Fibroblast of lung (primary cell): ENCODE measurements around the gene WRAP73. TPM values are rescaled to one million over a fixed set of nuclear protein-coding genes. Genes with fewer than 3 reads are reported as not detected.

Experiments used
- DNase-seq, 2 donors: peaks; one replicate each; pipeline versions ENCODE4 v3.0.0 to v3.0.0-alpha.2; 2010; ENCODE audit warnings: low read depth in 2 of 2
- H2AFZ ChIP-seq: 2 replicates; pipeline ENCODE4 v1.5.1; 2012; ENCODE audit warnings: low read length, control low read depth, inconsistent platforms
- H3K27ac ChIP-seq: 2 replicates; pipeline ENCODE4 v1.5.1; 2011; ENCODE audit warnings: low read length, control low read depth; ENCODE audit not compliant: insufficient read depth
- H3K27me3 ChIP-seq: 2 replicates; pipeline ENCODE4 v1.5.1; 2011; ENCODE audit warnings: mild to moderate bottlenecking, low read length; ENCODE audit not compliant: control insufficient read depth, insufficient read depth
- H3K36me3 ChIP-seq: 2 replicates; pipeline ENCODE4 v1.5.1; 2011; ENCODE audit warnings: low read length; ENCODE audit not compliant: control insufficient read depth, insufficient read depth
- H3K4me1 ChIP-seq: 2 replicates; pipeline ENCODE4 v1.5.1; 2011; ENCODE audit warnings: low read length; ENCODE audit not compliant: control insufficient read depth, insufficient read depth; ENCODE audit errors: extremely low read depth
- H3K4me2 ChIP-seq: 2 replicates; pipeline ENCODE4 v1.5.1; 2011; ENCODE audit warnings: low read length, control low read depth; ENCODE audit not compliant: insufficient read depth; ENCODE audit errors: extremely low read depth
- H3K4me3 ChIP-seq, 4 experiments: fragments of 200-600 bp in 1 of 4; sonication (generic) in 1 of 4; replicated peaks in 1 of 4; 2 replicates each; pipeline ENCODE4 v1.5.1; 2011 to 2016; ENCODE audit warnings: low read length in 4 of 4, low read depth in 3 of 4, mild to moderate bottlenecking in 3 of 4, control low read depth in 2 of 4, inconsistent platforms in 1 of 4, mixed read lengths in 1 of 4; ENCODE audit not compliant: insufficient read depth in 1 of 4; ENCODE audit errors: control extremely low read depth in 1 of 4
- H3K79me2 ChIP-seq: 2 replicates; pipeline ENCODE4 v1.5.1; 2012; ENCODE audit warnings: mild to moderate bottlenecking, low read length, inconsistent platforms; ENCODE audit not compliant: control insufficient read depth, insufficient read depth
- H3K9ac ChIP-seq: 2 replicates; pipeline ENCODE4 v1.5.1; 2011; ENCODE audit warnings: mild to moderate bottlenecking, low read length, control low read depth; ENCODE audit not compliant: insufficient read depth
- H3K9me3 ChIP-seq: 2 replicates; pipeline ENCODE4 v1.5.1; 2012; ENCODE audit warnings: low read depth, low read length; ENCODE audit not compliant: control insufficient read depth, insufficient read depth
- H4K20me1 ChIP-seq: 2 replicates; pipeline ENCODE4 v1.5.1; 2011; ENCODE audit warnings: low read length; ENCODE audit not compliant: control insufficient read depth, insufficient read depth; ENCODE audit errors: extremely low read depth
- EZH2 ChIP-seq: IDR thresholded peaks from 2 replicates; pipeline ENCODE4 v1.5.1; 2012; ENCODE audit warnings: low read length, control low read depth, mild to moderate bottlenecking; ENCODE audit errors: missing control alignments
- polyA plus RNA-seq, 2 donors: library from polyadenylated mRNA; depleted of rRNA in 1 of 2; stranded (reverse) in 1 of 2; unstranded in 1 of 2; fragments of >200 nt; gene quantifications; 2 replicates each; pipeline ENCODE4 v1.2.1, GENCODE V29; 2011 to 2012; ENCODE audit warnings: missing spikeins in 1 of 2
- total RNA-seq: library from RNA; depleted of rRNA; stranded (reverse); fragments of >200 nt; gene quantifications from 2 replicates; pipeline ENCODE4 v1.2.1, GENCODE V29; 2014
- TF ChIP-seq, protein P1 (sequence below), 2 donors: IDR thresholded peaks in 1 of 2; conservative IDR thresholded peaks in 1 of 2; 1 replicate in 1 of 2; 2 replicates in 1 of 2; pipeline ENCODE4 v1.5.1; 2011 to 2012; ENCODE audit warnings: low read length in 2 of 2, control low read depth in 1 of 2, inconsistent platforms in 1 of 2, low read depth in 1 of 2, mild to moderate bottlenecking in 1 of 2

The WRAP73 gene
- total and polyA plus RNA-seq, 2 donors (not counting 1 experiment from before 2014, with no cell fraction given): 12.0 to 15.0 TPM

DNA sequence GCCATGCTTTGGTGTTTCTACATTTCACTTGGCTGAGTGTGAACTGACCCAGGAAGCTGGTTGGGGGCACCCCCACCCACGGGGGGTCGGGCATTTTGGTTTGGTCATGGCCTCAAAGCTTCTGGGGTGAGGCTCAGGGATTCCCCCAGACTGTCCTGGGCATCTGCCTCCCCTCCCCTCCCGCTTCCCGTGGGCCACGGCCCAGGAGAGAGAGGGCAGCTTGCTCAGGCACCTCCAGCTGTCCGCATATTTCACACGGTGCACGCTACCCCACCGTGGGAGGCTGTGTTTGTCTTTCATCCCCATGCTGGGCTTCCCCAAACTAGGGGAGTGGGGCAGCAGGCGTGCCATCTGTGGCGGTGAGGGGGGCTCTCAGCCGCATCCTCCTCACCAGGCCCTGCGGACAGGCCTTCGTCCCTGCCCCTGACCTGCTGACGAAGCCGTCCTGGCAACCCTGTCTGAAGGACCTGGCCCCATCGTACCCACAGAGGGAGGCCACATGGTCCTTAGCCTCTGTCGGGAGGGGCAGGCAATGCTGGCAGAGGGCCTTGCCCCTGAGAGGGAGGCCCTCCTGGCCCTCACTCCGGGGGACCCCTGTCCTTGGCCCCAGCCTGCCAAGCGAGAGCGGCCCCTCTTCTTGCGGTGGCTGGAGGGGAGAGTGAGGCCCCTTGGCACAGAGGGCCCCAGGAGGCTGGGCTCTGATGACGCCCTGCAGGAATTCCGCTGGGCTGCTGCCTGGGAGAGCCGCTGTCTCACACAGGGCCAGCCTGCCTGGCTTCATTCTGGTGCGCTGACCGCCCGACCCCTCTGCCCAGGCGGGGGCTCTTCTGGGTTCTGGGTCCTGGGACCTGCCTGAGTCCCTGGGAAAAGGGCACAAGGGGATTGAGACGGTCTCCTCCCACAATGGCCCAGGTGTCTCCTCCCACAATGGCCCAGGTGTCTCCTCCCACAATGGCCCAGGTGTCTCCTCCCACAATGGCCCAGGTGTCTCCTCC lies 24.5 kb upstream of the WRAP73 start:
- TF ChIP-seq EZH2: no peak
- TF ChIP-seq, protein P1, sequence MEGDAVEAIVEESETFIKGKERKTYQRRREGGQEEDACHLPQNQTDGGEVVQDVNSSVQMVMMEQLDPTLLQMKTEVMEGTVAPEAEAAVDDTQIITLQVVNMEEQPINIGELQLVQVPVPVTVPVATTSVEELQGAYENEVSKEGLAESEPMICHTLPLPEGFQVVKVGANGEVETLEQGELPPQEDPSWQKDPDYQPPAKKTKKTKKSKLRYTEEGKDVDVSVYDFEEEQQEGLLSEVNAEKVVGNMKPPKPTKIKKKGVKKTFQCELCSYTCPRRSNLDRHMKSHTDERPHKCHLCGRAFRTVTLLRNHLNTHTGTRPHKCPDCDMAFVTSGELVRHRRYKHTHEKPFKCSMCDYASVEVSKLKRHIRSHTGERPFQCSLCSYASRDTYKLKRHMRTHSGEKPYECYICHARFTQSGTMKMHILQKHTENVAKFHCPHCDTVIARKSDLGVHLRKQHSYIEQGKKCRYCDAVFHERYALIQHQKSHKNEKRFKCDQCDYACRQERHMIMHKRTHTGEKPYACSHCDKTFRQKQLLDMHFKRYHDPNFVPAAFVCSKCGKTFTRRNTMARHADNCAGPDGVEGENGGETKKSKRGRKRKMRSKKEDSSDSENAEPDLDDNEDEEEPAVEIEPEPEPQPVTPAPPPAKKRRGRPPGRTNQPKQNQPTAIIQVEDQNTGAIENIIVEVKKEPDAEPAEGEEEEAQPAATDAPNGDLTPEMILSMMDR (conservative IDR thresholded peaks at IDR 0.05 in 1 of 2, IDR thresholded peaks at IDR 0.05 in 1 of 2; ENCODE audit: low read depth in 1 of 2, low read length in 2 of 2): no peak
- no peak overlapping the region for H3K27ac ChIP-seq
- no peak overlapping the region for H3K9ac ChIP-seq
- H3K9me3 ChIP-seq: no peaks in the 10 kb centered on the region
- no peaks in the 10 kb centered on the region for H3K27me3 ChIP-seq
- no peaks in the 10 kb centered on the region for H3K4me1 ChIP-seq
- no peak overlapping the region for H3K4me3 ChIP-seq
- H2AFZ ChIP-seq: no peak overlapping the region
- H3K36me3 ChIP-seq: no peaks in the 10 kb centered on the region
- no peak overlapping the region for H3K4me2 ChIP-seq
- H3K79me2 ChIP-seq: no peaks in the 10 kb centered on the region
- no peak for DNase-seq
- no peaks in the 10 kb centered on the region for H4K20me1 ChIP-seq

DNA sequence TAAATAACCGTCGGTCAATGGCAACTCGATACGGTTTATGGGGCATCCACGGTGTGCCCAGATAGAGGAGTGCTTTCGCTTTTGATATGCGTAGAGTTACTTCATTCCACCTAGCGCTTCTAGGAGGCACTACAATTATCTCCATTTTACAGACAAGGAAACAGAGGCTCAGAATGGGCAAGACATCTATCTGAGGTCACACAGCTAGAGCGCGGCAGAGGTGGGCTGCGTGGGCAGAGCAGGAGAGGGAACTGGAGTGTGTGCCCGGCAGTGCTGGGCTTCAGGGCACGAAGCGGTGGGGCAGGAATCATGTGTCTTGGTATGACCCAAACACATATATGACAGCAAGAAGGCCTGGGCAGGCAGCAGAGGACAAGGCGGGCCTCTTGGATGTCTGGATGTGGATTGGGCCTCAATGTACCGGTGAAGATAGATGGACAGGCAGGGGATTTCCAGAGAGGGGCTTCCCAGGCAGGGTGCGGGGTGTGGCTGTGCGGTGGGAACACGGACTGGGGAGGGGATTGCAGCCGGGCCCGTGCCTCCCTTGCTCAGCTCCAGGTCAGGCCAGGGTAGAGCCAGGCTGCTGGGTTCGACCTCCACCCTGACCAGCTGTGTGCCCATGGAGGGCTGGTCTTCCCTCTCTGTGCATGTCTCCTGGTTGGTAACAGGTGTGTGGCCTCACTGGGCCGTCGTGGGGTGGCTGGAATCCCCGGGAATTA lies 23.6 kb upstream of the WRAP73 start:
- Histone ChIP-seq H3K4me3 (no peak overlapping the region), H3K36me3 (no peaks in the 10 kb centered on the region), H3K4me2 (no peak overlapping the region), H3K9ac (no peak overlapping the region), H2AFZ (no peak overlapping the region), H3K4me1 (no peaks in the 10 kb centered on the region), H3K27ac (no peak overlapping the region), H3K9me3 (no peaks in the 10 kb centered on the region), H3K79me2 (no peaks in the 10 kb centered on the region), H4K20me1 (no peaks in the 10 kb centered on the region), H3K27me3 (no peaks in the 10 kb centered on the region)
- TF ChIP-seq, protein P1 (conservative IDR thresholded peaks at IDR 0.05 in 1 of 2, IDR thresholded peaks at IDR 0.05 in 1 of 2; ENCODE audit: low read depth in 1 of 2, low read length in 2 of 2): no peak
- no peak for TF ChIP-seq EZH2
- no peak for DNase-seq

DNA sequence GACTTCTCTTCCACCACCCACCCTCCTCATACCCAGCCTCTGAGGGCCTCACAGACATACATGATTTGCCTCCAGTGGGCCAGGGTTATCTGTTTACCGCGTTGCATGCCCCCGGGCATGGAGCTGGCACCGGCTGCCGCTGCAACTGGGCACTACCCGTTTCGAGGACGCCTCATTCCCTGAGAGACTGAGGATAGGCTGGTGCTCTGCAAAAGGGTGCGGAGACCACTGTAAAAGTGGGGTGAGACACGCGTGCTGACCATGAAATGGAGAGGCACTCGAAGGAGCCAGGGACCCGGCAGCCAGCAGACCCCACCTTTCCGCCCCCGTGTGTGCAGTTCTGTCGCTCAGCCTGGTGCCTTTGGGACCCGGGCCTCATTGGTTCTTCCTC lies 23.1 kb upstream of the WRAP73 start:
- H3K4me1 ChIP-seq: no peaks in the 10 kb centered on the region
- no peak overlapping the region for H3K4me2 ChIP-seq
- TF ChIP-seq, protein P1 (conservative IDR thresholded peaks at IDR 0.05 in 1 of 2, IDR thresholded peaks at IDR 0.05 in 1 of 2; ENCODE audit: low read depth in 1 of 2, low read length in 2 of 2): no peak
- TF ChIP-seq EZH2: no peak
- no peaks in the 10 kb centered on the region for H3K27me3 ChIP-seq
- no peak overlapping the region for H2AFZ ChIP-seq
- H3K36me3 ChIP-seq: no peaks in the 10 kb centered on the region
- H3K9ac ChIP-seq: no peak overlapping the region
- H3K4me3 ChIP-seq: no peak overlapping the region
- no peaks in the 10 kb centered on the region for H3K79me2 ChIP-seq
- H3K27ac ChIP-seq: no peak overlapping the region
- no peak for DNase-seq
- H3K9me3 ChIP-seq: no peaks in the 10 kb centered on the region
- H4K20me1 ChIP-seq: no peaks in the 10 kb centered on the region
